Ishikawa (cell line): ENCODE data around the gene GABRA4.

ENCODE experiments used
- CEBPB ChIP-seq: IDR thresholded peaks from 2 replicates; pipeline ENCODE4 v1.6.1; 2012
- CREB1 ChIP-seq: IDR thresholded peaks from 2 replicates; pipeline ENCODE4 v1.6.1; 2012; ENCODE audit warnings: low read depth
- EGR1 ChIP-seq: IDR thresholded peaks from 2 replicates; pipeline ENCODE4 v1.6.1; 2012
- EP300 ChIP-seq: IDR thresholded peaks from 2 replicates; pipeline ENCODE4 v1.6.1; 2012; ENCODE audit warnings: borderline replicate concordance
- FOXM1 ChIP-seq: IDR thresholded peaks from 2 replicates; pipeline ENCODE4 v1.6.1; 2012; ENCODE audit warnings: low read depth, borderline replicate concordance
- MAX ChIP-seq: IDR thresholded peaks from 2 replicates; pipeline ENCODE4 v1.6.1; 2012
- NFIC ChIP-seq: IDR thresholded peaks from 2 replicates; pipeline ENCODE4 v1.6.1; 2012
- RAD21 ChIP-seq: IDR thresholded peaks from 2 replicates; pipeline ENCODE4 v1.6.1; 2012; ENCODE audit warnings: low read depth
- REST ChIP-seq: IDR thresholded peaks from 2 replicates; pipeline ENCODE4 v1.6.1; 2012; ENCODE audit warnings: low read depth, mild to moderate bottlenecking
- TAF1 ChIP-seq: IDR thresholded peaks from 2 replicates; pipeline ENCODE4 v1.6.1; 2012; ENCODE audit warnings: low read depth, mild to moderate bottlenecking
- TCF12 ChIP-seq: IDR thresholded peaks from 2 replicates; pipeline ENCODE4 v1.6.1; 2012; ENCODE audit warnings: low read depth
- TEAD4 ChIP-seq: IDR thresholded peaks from 2 replicates; pipeline ENCODE4 v1.6.1; 2012
- USF1 ChIP-seq: IDR thresholded peaks from 2 replicates; pipeline ENCODE4 v1.6.1; 2012
- YY1 ChIP-seq: IDR thresholded peaks from 2 replicates; pipeline ENCODE4 v1.6.1; 2012; ENCODE audit warnings: low read depth
- ZBTB7A ChIP-seq: IDR thresholded peaks from 2 replicates; pipeline ENCODE4 v1.6.1; 2012; ENCODE audit warnings: low read depth

Gene GABRA4

GRCh38 chr4:47031751-47032404 lies 38.5 kb upstream of the GABRA4 start:
- TF ChIP-seq EP300 = no peak
- no peak for TF ChIP-seq MAX
- TF ChIP-seq CREB1 = no peak
- no peak for TF ChIP-seq TAF1
- TF ChIP-seq RAD21 = no peak
- no peak for TF ChIP-seq EGR1
- TF ChIP-seq TEAD4 = no peak
- no peak for TF ChIP-seq ZBTB7A
- TF ChIP-seq CEBPB = no peak

- TF ChIP-seq TAF1 (no peak), TCF12 (no peak), EGR1 (no peak), YY1 (no peak), TEAD4 (no peak)
Measured at GRCh38 chr4:47031011-47031678, 37.8 kb upstream of the GABRA4 start, which contains the start of gene GABRB1. TSS of gene GABRB1 (plus strand) at chr4:47031567.

- TF ChIP-seq TAF1 = no peak
- no peak for TF ChIP-seq REST
- no peak for TF ChIP-seq MAX
- no peak for TF ChIP-seq CREB1
- no peak for TF ChIP-seq NFIC
- TF ChIP-seq TCF12 = no peak
- no peak for TF ChIP-seq YY1
- TF ChIP-seq RAD21 = no peak
- TF ChIP-seq USF1 = no peak
- no peak for TF ChIP-seq TEAD4
- no peak for TF ChIP-seq ZBTB7A
- no peak for TF ChIP-seq EGR1
- no peak for TF ChIP-seq EP300
- TF ChIP-seq CEBPB = no peak
- no peak for TF ChIP-seq FOXM1
Measured at GRCh38 chr4:47017494-47017893, 24.1 kb upstream of the GABRA4 start.

- no peak for TF ChIP-seq MAX
Measured at GRCh38 chr4:47017081-47017480, 23.7 kb upstream of the GABRA4 start.

- TF ChIP-seq TAF1 (no peak), YY1 (no peak), EGR1 (no peak), EP300 (no peak), FOXM1 (no peak), ZBTB7A (no peak), CREB1 (no peak), TEAD4 (no peak), NFIC (no peak), RAD21 (no peak), USF1 (no peak), CEBPB (no peak), TCF12 (no peak), MAX (no peak), REST (no peak)
Measured at GRCh38 chr4:47013373-47013772, 20.0 kb upstream of the GABRA4 start.
